ENCODE data around the gene UBE3B. TPM values are rescaled to one million over a fixed set of nuclear protein-coding genes. Genes with fewer than 3 reads are reported as not detected.

UBE3B gene
- total RNA-seq, 1 experiment from 2014 or later: 29.3 TPM

DNA sequence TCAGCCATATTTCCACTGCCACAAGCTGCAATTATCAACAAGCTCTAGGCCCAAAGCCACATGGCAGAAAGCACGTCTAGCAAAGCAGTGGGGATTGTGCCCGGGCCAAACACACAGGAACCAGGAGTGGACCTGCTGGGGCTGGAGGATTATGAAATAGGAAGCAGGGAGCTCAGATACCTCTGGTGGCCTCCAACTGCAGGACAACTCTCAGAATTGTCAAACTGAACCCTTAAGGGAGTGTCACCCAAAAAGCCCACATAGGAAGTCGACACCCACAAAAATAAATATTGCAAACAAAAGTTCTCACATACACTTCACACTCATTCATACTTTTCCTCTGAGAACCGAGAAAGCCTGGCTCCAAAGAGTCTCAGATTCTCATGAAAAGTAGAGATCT, 26.5 kb upstream of the UBE3B start:
- CTCF ChIA-PET: interaction anchor here (0.7 to 1.9 kb wide), 7 partner anchors 8 to 147 kb away, joined by 3 to 11 read pairs (median 5); partner anchors contain the start of genes KCTD10 and UBE3B
- H3K36me3 Mint-ChIP-seq: peaks cover 60% of the 10 kb centered on the region

DNA sequence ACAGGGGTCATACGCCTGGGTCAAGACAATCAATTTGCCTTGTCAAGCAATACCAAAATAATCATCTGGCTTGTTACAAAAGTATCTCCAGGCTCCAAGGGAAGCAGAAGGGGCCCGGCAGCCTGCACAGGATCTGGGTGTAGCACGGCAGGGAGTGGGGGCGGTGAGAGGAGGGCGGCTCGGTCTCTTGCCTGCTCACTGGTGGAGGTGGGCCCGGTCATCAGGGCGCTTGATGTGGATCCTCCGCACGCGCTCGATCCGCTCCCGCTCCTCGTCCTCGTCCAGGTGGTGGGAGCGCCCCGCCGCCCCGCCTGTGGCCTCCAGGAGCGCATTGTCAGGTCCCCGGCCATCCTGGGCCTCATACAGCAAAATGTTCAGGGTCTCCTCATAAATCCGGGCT, 26.0 kb upstream of the UBE3B start:
- H3K9me3 Mint-ChIP-seq: no peaks in the 10 kb centered on the region
- no peak for TF ChIP-seq GABPB1 (CRISPR knock-in tag; IDR thresholded peaks at IDR 0.05)
- no peak for TF ChIP-seq ZNF423 (CRISPR knock-in tag; IDR thresholded peaks at IDR 0.05)
- TF ChIP-seq RELA (CRISPR knock-in tag; IDR thresholded peaks at IDR 0.05; ENCODE audit: borderline replicate concordance): no peak
- TF ChIP-seq, protein P1, sequence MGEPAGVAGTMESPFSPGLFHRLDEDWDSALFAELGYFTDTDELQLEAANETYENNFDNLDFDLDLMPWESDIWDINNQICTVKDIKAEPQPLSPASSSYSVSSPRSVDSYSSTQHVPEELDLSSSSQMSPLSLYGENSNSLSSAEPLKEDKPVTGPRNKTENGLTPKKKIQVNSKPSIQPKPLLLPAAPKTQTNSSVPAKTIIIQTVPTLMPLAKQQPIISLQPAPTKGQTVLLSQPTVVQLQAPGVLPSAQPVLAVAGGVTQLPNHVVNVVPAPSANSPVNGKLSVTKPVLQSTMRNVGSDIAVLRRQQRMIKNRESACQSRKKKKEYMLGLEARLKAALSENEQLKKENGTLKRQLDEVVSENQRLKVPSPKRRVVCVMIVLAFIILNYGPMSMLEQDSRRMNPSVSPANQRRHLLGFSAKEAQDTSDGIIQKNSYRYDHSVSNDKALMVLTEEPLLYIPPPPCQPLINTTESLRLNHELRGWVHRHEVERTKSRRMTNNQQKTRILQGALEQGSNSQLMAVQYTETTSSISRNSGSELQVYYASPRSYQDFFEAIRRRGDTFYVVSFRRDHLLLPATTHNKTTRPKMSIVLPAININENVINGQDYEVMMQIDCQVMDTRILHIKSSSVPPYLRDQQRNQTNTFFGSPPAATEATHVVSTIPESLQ (CRISPR knock-in tag; IDR thresholded peaks at IDR 0.05): no peak
- TF ChIP-seq ZNF263 (CRISPR knock-in tag; IDR thresholded peaks at IDR 0.05; ENCODE audit: low read depth): no peak
- TF ChIP-seq, protein P2, sequence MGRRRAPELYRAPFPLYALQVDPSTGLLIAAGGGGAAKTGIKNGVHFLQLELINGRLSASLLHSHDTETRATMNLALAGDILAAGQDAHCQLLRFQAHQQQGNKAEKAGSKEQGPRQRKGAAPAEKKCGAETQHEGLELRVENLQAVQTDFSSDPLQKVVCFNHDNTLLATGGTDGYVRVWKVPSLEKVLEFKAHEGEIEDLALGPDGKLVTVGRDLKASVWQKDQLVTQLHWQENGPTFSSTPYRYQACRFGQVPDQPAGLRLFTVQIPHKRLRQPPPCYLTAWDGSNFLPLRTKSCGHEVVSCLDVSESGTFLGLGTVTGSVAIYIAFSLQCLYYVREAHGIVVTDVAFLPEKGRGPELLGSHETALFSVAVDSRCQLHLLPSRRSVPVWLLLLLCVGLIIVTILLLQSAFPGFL (CRISPR knock-in tag; IDR thresholded peaks at IDR 0.05; ENCODE audit: borderline replicate concordance): no peak
- TF ChIP-seq ZNF396 (CRISPR knock-in tag; IDR thresholded peaks at IDR 0.05; ENCODE audit: borderline replicate concordance): no peak
- ChIA-PET CTCF (interaction anchor here (0.9 to 1.9 kb wide), 6 partner anchors 7 to 146 kb away, joined by 4 to 11 read pairs (median 6); no protein-coding TSS in a partner anchor), POLR2A (no interaction called here)
- no peaks in the 10 kb centered on the region for H3K4me1 Mint-ChIP-seq
- peaks cover 62% of the 10 kb centered on the region for H3K36me3 Mint-ChIP-seq
- no peak overlapping the region for H3K4me3 Mint-ChIP-seq
- ATAC-seq (no peak), DNase-seq (ENCODE audit: low spot score) (no peak)
- H3K27ac Mint-ChIP-seq: no peak overlapping the region
- H3K27me3 Mint-ChIP-seq (ENCODE audit: low read depth): no peaks in the 10 kb centered on the region

More for the DNA sequence above, 26.5 kb upstream of the UBE3B start:
- Mint-ChIP-seq H3K27me3 (ENCODE audit: low read depth) (no peaks in the 10 kb centered on the region), H3K27ac (peak overlapping the region; percentile 59), H3K4me3 (no peak overlapping the region), H3K4me1 (no peaks in the 10 kb centered on the region), H3K9me3 (no peaks in the 10 kb centered on the region)
- no peak for ATAC-seq
- TF ChIP-seq FOXJ3 (CRISPR knock-in tag; IDR thresholded peaks at IDR 0.05; ENCODE audit: borderline replicate concordance) (no peak), CREB1 (CRISPR knock-in tag; IDR thresholded peaks at IDR 0.05) (no peak), TCF7 (CRISPR knock-in tag; IDR thresholded peaks at IDR 0.05; ENCODE audit: low read depth) (no peak), ZNF232 (CRISPR knock-in tag; IDR thresholded peaks at IDR 0.05) (no peak), NR2C2 (CRISPR knock-in tag; IDR thresholded peaks at IDR 0.05) (no peak)
- TF ChIP-seq, protein P3, sequence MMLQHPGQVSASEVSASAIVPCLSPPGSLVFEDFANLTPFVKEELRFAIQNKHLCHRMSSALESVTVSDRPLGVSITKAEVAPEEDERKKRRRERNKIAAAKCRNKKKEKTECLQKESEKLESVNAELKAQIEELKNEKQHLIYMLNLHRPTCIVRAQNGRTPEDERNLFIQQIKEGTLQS (CRISPR knock-in tag; conservative IDR thresholded peaks at IDR 0.05): no peak
- TF ChIP-seq, protein P4, sequence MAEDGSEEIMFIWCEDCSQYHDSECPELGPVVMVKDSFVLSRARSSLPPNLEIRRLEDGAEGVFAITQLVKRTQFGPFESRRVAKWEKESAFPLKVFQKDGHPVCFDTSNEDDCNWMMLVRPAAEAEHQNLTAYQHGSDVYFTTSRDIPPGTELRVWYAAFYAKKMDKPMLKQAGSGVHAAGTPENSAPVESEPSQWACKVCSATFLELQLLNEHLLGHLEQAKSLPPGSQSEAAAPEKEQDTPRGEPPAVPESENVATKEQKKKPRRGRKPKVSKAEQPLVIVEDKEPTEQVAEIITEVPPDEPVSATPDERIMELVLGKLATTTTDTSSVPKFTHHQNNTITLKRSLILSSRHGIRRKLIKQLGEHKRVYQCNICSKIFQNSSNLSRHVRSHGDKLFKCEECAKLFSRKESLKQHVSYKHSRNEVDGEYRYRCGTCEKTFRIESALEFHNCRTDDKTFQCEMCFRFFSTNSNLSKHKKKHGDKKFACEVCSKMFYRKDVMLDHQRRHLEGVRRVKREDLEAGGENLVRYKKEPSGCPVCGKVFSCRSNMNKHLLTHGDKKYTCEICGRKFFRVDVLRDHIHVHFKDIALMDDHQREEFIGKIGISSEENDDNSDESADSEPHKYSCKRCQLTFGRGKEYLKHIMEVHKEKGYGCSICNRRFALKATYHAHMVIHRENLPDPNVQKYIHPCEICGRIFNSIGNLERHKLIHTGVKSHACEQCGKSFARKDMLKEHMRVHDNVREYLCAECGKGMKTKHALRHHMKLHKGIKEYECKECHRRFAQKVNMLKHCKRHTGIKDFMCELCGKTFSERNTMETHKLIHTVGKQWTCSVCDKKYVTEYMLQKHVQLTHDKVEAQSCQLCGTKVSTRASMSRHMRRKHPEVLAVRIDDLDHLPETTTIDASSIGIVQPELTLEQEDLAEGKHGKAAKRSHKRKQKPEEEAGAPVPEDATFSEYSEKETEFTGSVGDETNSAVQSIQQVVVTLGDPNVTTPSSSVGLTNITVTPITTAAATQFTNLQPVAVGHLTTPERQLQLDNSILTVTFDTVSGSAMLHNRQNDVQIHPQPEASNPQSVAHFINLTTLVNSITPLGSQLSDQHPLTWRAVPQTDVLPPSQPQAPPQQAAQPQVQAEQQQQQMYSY (CRISPR knock-in tag; IDR thresholded peaks at IDR 0.05): no peak
- TF ChIP-seq, protein P5, sequence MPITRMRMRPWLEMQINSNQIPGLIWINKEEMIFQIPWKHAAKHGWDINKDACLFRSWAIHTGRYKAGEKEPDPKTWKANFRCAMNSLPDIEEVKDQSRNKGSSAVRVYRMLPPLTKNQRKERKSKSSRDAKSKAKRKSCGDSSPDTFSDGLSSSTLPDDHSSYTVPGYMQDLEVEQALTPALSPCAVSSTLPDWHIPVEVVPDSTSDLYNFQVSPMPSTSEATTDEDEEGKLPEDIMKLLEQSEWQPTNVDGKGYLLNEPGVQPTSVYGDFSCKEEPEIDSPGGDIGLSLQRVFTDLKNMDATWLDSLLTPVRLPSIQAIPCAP (CRISPR knock-in tag; IDR thresholded peaks at IDR 0.05): no peak
- DNase-seq (ENCODE audit: low spot score): no peak
- POLR2A ChIA-PET: no interaction called here
